Renal cortical epithelial cell (primary cell): ENCODE results near the gene NTM. TPM values are rescaled to one million over a fixed set of nuclear protein-coding genes. Genes with fewer than 3 reads are reported as not detected.

ENCODE experiments used
- DNase-seq: peaks from one replicate; pipeline ENCODE4 v3.0.0-alpha.2; 2011; ENCODE audit warnings: low read depth
- total RNA-seq: library from RNA; depleted of rRNA; stranded (reverse); fragments of >200 nt; gene quantifications from 2 replicates; pipeline ENCODE4 v1.2.3, GENCODE V29; 2014

The NTM gene
- total RNA-seq, 1 donor from 2014 or later = 0.85 TPM

- no peak for DNase-seq
These were observed 705.0 kb downstream of the NTM start for GRCh38 chr11:132075447-132075846.

- no peak for DNase-seq
These were observed 707.0 kb downstream of the NTM start for GRCh38 chr11:132077416-132077815.

- no peak for DNase-seq
These were observed 708.1 kb downstream of the NTM start for GRCh38 chr11:132078264-132079076.

- DNase-seq = no peak
These were observed 709.7 kb downstream of the NTM start for GRCh38 chr11:132080127-132080526.

- no peak for DNase-seq
These were observed 712.2 kb downstream of the NTM start for GRCh38 chr11:132082566-132082965.

GRCh38 chr11:132084433-132084832 is 714.0 kb downstream of the NTM start:
- DNase-seq = no peak

GRCh38 chr11:132087148-132087547 is 716.7 kb downstream of the NTM start:
- DNase-seq = no peak

GRCh38 chr11:132088551-132088950 is 718.1 kb downstream of the NTM start:
- no peak for DNase-seq

- no peak for DNase-seq
These were observed 723.3 kb downstream of the NTM start for GRCh38 chr11:132093536-132094259.

- no peak for DNase-seq
These were observed 724.2 kb downstream of the NTM start for GRCh38 chr11:132094598-132094997.

- DNase-seq = no peak
These were observed 725.1 kb downstream of the NTM start for GRCh38 chr11:132095230-132096131.

GRCh38 chr11:132096132-132096825 is 725.9 kb downstream of the NTM start:
- no peak for DNase-seq

GRCh38 chr11:132099692-132100091 is 729.3 kb downstream of the NTM start:
- no peak for DNase-seq

- no peak for DNase-seq
These were observed 730.2 kb downstream of the NTM start for GRCh38 chr11:132100583-132100982.

- DNase-seq = no peak
These were observed 731.5 kb downstream of the NTM start for GRCh38 chr11:132101881-132102280.

- no peak for DNase-seq
These were observed 732.6 kb downstream of the NTM start for GRCh38 chr11:132103021-132103420.

- no peak for DNase-seq
These were observed 735.9 kb downstream of the NTM start for GRCh38 chr11:132106096-132106982.

GRCh38 chr11:132111316-132111715 is 740.9 kb downstream of the NTM start:
- DNase-seq = no peak

GRCh38 chr11:132111838-132112237 is 741.4 kb downstream of the NTM start:
- peak; percentile 74 for DNase-seq

- DNase-seq = no peak
These were observed 742.4 kb downstream of the NTM start for GRCh38 chr11:132112846-132113245.
